Brain microvascular endothelial cell (primary cell): Measurements from ENCODE around the gene KNDC1.

Source experiments
- DNase-seq: peaks from one replicate; pipeline ENCODE4 v3.0.0-alpha.2; 2020
- H3K27ac ChIP-seq: fragments of 250-450 bp; sonication (Bioruptor Pico); 2 replicates; pipeline ENCODE4 v1.5.1; 2020; ENCODE audit warnings: mild to moderate bottlenecking, moderate library complexity
- H3K27me3 ChIP-seq: fragments of 250-450 bp; sonication (Bioruptor Pico); replicated peaks from 2 replicates; pipeline ENCODE4 v1.5.1; 2020; ENCODE audit warnings: mild to moderate bottlenecking
- H3K36me3 ChIP-seq: fragments of 250-450 bp; sonication (Bioruptor Pico); replicated peaks from 2 replicates; pipeline ENCODE4 v1.5.1; 2020; ENCODE audit warnings: mild to moderate bottlenecking
- H3K4me3 ChIP-seq: 2 replicates; pipeline ENCODE4 v1.5.1; 2011; ENCODE audit warnings: low read depth, mild to moderate bottlenecking, control low read depth, low read length, moderate library complexity
- in situ Hi-C: cut with HindIII; loops from 2 replicates; pipeline ENCODE4 v1.10.0; 2017; ENCODE audit warnings: low sequenced_read_pairs, low pct_ligation_motif_present
- TF ChIP-seq, protein P1 (sequence below): IDR thresholded peaks from 2 replicates; pipeline ENCODE4 v1.5.1; 2011; ENCODE audit warnings: low read depth, mild to moderate bottlenecking, moderate library complexity, low read length, control low read depth, inconsistent platforms; ENCODE audit errors: missing control alignments

The KNDC1 gene

DNA sequence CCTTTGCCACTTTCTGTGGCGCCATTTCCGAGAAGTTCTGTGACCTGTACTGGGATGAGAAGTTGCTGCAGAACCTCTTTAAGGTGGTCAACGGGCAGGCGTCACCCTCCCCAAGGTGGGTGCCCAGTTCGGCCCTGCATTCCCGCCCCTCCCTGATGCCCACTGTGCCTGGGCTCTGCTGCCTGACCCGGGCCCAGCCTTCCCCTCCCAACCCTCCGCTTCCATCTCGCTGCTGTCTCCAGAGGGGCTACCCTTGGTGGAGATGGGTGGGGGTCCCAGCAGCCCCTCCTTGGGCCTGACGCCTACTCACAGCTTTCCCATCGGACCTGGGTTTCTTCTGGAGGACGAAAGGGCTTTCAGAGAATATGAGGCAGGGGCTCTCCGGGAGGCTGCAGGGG, 39.5 kb downstream of the KNDC1 start:
- in situ Hi-C loops = no loop called here
- no peak for DNase-seq
- Histone ChIP-seq H3K27me3 (no peaks in the 10 kb centered on the region), H3K36me3 (no peaks in the 10 kb centered on the region), H3K4me3 (no peak overlapping the region), H3K27ac (no peak overlapping the region)
- TF ChIP-seq, protein P1, sequence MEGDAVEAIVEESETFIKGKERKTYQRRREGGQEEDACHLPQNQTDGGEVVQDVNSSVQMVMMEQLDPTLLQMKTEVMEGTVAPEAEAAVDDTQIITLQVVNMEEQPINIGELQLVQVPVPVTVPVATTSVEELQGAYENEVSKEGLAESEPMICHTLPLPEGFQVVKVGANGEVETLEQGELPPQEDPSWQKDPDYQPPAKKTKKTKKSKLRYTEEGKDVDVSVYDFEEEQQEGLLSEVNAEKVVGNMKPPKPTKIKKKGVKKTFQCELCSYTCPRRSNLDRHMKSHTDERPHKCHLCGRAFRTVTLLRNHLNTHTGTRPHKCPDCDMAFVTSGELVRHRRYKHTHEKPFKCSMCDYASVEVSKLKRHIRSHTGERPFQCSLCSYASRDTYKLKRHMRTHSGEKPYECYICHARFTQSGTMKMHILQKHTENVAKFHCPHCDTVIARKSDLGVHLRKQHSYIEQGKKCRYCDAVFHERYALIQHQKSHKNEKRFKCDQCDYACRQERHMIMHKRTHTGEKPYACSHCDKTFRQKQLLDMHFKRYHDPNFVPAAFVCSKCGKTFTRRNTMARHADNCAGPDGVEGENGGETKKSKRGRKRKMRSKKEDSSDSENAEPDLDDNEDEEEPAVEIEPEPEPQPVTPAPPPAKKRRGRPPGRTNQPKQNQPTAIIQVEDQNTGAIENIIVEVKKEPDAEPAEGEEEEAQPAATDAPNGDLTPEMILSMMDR = no peak

DNA sequence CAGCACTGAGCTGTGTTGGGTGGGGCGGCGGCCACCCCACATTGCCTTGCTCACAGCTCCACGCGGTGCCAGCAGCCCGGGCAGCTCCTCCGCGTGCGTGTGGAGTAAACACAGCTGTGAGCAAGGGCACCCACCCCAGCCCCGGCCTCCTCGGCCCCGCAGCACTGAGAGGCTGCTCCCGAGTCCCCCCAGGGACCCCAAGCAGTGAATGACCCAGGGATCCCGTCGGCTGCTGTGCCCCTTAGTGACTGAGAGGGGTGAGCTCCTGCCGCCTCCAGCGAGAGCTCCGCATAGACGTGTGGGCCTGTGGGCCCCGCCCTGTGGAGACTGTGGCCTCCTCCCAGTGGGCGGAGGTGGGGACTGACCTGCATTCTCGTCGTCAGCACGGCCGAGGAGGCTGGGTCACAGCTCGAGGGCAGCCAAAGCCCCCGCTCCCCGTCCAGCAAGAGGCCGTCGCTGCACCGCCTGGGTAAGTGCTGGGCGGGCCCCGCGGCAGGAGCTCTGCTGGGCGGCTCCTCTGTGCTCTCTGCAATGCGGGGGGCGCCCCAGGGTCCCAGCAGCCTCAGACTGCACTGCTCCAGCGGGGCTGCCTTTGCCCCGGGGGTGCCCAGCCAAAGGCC, 40.1 kb downstream of the KNDC1 start:
- no peaks in the 10 kb centered on the region for H3K27me3 ChIP-seq
- in situ Hi-C loops = no loop called here
- no peak for DNase-seq

DNA sequence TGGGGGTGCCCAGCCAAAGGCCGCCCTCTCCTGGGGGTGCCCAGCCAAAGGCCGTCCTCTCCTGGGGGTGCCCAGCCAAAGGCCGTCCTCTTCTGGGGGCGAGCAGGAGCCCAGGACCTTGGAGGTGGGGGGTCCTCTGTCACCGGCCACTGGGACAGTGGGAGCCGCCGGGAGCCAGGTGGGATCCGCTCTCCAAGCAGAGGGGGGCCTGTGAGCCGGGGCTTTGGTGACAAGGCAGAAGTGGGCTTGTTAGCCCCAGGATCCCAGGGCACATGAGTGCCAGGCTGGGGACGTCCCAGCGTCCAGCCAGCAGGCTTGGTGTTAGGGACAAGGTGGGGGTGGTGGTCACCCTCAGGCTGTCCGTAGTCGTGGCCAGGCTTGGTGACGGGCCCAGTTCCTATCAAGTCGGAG, 40.6 kb downstream of the KNDC1 start:
- no peaks in the 10 kb centered on the region for H3K36me3 ChIP-seq
- TF ChIP-seq, protein P1 = no peak
- in situ Hi-C loops = no loop called here
- H3K4me3 ChIP-seq = no peak overlapping the region
- H3K27ac ChIP-seq = no peak overlapping the region
- DNase-seq = no peak
- no peaks in the 10 kb centered on the region for H3K27me3 ChIP-seq

More for the DNA sequence above, 40.1 kb downstream of the KNDC1 start:
- TF ChIP-seq, protein P1 = no peak
- Histone ChIP-seq H3K27ac (no peak overlapping the region), H3K4me3 (no peak overlapping the region), H3K36me3 (no peaks in the 10 kb centered on the region)

DNA sequence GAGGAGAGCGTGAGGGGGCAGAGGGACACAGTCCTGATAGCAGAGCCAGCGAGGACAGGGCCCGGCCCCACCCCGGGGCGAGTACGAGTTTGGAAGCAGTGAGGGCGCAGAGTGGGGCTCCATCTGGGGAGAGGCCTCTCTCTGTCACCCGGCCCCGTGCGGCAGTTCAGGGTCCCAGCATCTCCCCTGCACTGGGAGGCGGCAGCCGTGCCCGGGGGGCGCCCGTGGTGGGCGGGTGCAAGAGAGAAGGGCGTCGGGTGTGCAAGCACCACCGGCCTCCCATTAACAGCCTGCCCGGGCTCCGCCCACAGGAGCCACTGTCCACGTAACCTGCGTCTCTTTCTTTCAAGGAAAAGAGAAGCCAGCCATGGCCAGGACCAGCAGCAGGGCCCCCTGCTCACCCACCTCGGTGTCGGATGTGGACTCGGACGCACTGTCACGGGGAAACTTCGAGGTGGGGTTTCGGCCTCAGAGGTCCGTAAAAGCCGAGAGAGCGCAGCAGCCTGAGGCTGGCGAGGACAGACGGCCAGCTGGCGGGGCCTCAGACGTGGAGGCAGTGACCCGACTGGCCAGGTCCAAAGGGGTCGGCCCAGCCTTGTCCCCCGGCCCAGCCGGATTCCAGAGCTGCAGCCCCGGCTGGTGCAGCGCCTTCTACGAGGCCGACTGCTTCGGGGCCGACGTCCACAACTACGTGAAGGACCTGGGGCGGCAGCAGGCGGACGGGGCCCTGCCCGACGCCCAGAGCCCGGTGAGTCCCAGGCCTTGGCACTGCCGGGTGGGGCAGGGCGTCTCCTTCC, 41.3 kb downstream of the KNDC1 start:
- H3K27me3 ChIP-seq = no peaks in the 10 kb centered on the region
- DNase-seq = no peak
- TF ChIP-seq, protein P1 = no peak
- H3K36me3 ChIP-seq = no peaks in the 10 kb centered on the region
- H3K27ac ChIP-seq = no peak overlapping the region
- in situ Hi-C loops = no loop called here
- H3K4me3 ChIP-seq = no peak overlapping the region

DNA sequence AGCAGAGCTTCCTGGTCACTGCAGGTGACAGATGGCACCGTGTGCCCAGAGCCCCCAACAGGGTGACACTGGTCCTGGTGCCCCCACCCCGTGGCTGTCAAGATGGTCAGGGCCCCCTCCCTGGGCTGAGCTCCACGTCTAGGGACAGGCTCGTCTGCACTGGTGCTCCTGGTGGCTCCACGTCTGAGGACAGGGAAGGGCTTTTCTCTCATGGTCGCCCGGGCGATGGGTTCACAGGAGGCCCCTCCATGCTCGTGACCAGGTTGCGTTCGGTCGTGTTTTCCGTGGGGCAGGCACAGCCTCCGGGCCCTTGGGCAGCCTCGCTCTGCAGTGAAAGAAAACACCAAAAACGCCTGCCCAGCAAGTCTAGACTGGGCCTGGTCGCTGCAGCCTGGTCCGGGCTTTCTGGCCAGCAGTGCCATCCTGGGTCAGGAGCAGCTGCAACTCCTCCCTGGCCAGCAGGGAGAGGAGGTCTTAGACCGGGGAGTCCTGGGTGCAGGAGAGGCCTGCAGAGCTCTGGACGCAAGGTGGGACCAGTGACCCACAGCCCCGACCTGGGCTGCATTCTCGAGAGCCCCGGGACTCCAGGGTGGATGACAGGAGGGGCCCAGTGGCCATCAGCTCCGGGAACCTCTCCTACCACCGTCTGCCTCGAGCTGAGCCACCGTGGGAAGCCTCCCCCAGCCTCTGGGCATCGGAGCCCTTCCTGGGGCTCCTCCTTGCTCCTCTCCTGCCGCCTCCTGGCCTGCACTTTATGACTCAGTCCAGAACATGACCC, 42.1 kb downstream of the KNDC1 start:
- Histone ChIP-seq H3K36me3 (no peaks in the 10 kb centered on the region), H3K27me3 (no peaks in the 10 kb centered on the region), H3K4me3 (no peak overlapping the region), H3K27ac (no peak overlapping the region)
- TF ChIP-seq, protein P1 = no peak
- DNase-seq = no peak
- in situ Hi-C loops = no loop called here
